HG03558 (cell line): ENCODE measurements around the gene USP2.

ENCODE experiments used
- ATAC-seq: cut with Tn5 transposase; IDR thresholded peaks from one replicate; pipeline ENCODE4 v1.9.1; 2021; ENCODE audit warnings: moderate number of reproducible peaks; ENCODE audit not compliant: unreplicated experiment; ENCODE audit errors: extremely low read depth

The USP2 gene

GRCh38 chr11:119345685-119346084 lies 35.8 kb downstream of the USP2 start:
- no peak for ATAC-seq

GRCh38 chr11:119344291-119345010 lies 37.0 kb downstream of the USP2 start:
- no peak for ATAC-seq

GRCh38 chr11:119343726-119344125 lies 37.8 kb downstream of the USP2 start:
- no peak for ATAC-seq

GRCh38 chr11:119342362-119343130 lies 38.9 kb downstream of the USP2 start:
- ATAC-seq, result no peak

- no peak for ATAC-seq
These were observed 39.5 kb downstream of the USP2 start for GRCh38 chr11:119342023-119342300.

- no peak for ATAC-seq
These were observed 40.1 kb downstream of the USP2 start for GRCh38 chr11:119341222-119342022.

- no peak for ATAC-seq
These were observed 40.9 kb downstream of the USP2 start, which contains the start of gene C1QTNF5 for GRCh38 chr11:119340335-119341221. C1QTNF5 (minus strand) TSS chr11:119340883; CDS start chr11:119340397, 486 bp downstream.

GRCh38 chr11:119339589-119340334 lies 41.7 kb downstream of the USP2 start:
- no peak for ATAC-seq

- no peak for ATAC-seq
These were observed 42.4 kb downstream of the USP2 start for GRCh38 chr11:119338965-119339588.

- ATAC-seq, result no peak
These were observed 43.1 kb downstream of the USP2 start for GRCh38 chr11:119338318-119338890.

- ATAC-seq, result no peak
These were observed 43.7 kb downstream of the USP2 start for GRCh38 chr11:119337581-119338317.

GRCh38 chr11:119336744-119337469 lies 44.6 kb downstream of the USP2 start:
- ATAC-seq, result no peak

GRCh38 chr11:119335655-119336543 lies 45.6 kb downstream of the USP2 start:
- no peak for ATAC-seq

GRCh38 chr11:119335091-119335654 lies 46.3 kb downstream of the USP2 start:
- no peak for ATAC-seq

- peak; percentile 84 for ATAC-seq
These were observed 47.1 kb downstream of the USP2 start, which contains the start of gene RNF26 for GRCh38 chr11:119334174-119334930. RNF26 (plus strand) TSS chr11:119334527; CDS start chr11:119335123, 596 bp downstream.
